SK-N-SH treated with all-trans-retinoic acid at 6 μM for 48 hours (cell line): ENCODE measurements around the gene MITF.

Source experiments
- ATAC-seq: fragments of 200-7000 bp; cut with Tn5 transposase; 3 replicates; pipeline ENCODE4 v1.9.1; 2020; ENCODE audit warnings: mild to moderate bottlenecking, moderate library complexity
- ARNTL ChIP-seq: fragments of 450-650 bp; formaldehyde crosslinking; IDR thresholded peaks from 2 replicates; pipeline ENCODE4 v1.5.0; 2020; ENCODE audit warnings: low read depth, mild to moderate bottlenecking, moderate library complexity, borderline replicate concordance
- BACH2 ChIP-seq: fragments of 250-450 bp; sonication (Bioruptor Pico); IDR thresholded peaks from 2 replicates; pipeline ENCODE4 v1.9.0; 2021; ENCODE audit warnings: mild to moderate bottlenecking, borderline replicate concordance
- CSDC2 ChIP-seq: fragments of 250-450 bp; sonication (Bioruptor Pico); IDR thresholded peaks from 2 replicates; pipeline ENCODE4 v1.5.0; 2020; ENCODE audit warnings: mild to moderate bottlenecking, moderate library complexity
- ESRRG ChIP-seq: fragments of 250-450 bp; sonication (Bioruptor Pico); IDR thresholded peaks from 2 replicates; pipeline ENCODE4 v1.6.1; 2021; ENCODE audit warnings: mild to moderate bottlenecking
- GLIS3 ChIP-seq: fragments of 250-450 bp; sonication (Bioruptor Pico); IDR thresholded peaks from 2 replicates; pipeline ENCODE4 v1.5.0; 2020; ENCODE audit warnings: mild to moderate bottlenecking, moderate library complexity
- ISL1 ChIP-seq: fragments of 250-450 bp; sonication (Bioruptor Pico); IDR thresholded peaks from 2 replicates; pipeline ENCODE4 v2.1.2; 2022; ENCODE audit warnings: mild to moderate bottlenecking, moderate library complexity
- OSR1 ChIP-seq: fragments of 250-450 bp; sonication (Bioruptor Pico); IDR thresholded peaks from 2 replicates; pipeline ENCODE4 v1.8.0; 2022; ENCODE audit warnings: moderate library complexity, mild to moderate bottlenecking, inconsistent platforms
- PPARA ChIP-seq: fragments of 250-450 bp; sonication (Bioruptor Pico); IDR thresholded peaks from 2 replicates; pipeline ENCODE4 v1.5.0; 2020; ENCODE audit warnings: mild to moderate bottlenecking, borderline replicate concordance
- SNAI2 ChIP-seq: fragments of 250-450 bp; sonication (Bioruptor Pico); IDR thresholded peaks from 2 replicates; pipeline ENCODE4 v1.5.0; 2020; ENCODE audit warnings: mild to moderate bottlenecking, moderate library complexity
- TCF4 ChIP-seq: fragments of 250-450 bp; sonication (Bioruptor Pico); IDR thresholded peaks from 2 replicates; pipeline ENCODE4 v1.8.0; 2021; ENCODE audit warnings: mild to moderate bottlenecking, moderate library complexity, borderline replicate concordance
- TOX ChIP-seq: fragments of 250-450 bp; sonication (Bioruptor Pico); IDR thresholded peaks from 2 replicates; pipeline ENCODE4 v1.8.0; 2021; ENCODE audit warnings: mild to moderate bottlenecking, moderate library complexity, borderline replicate concordance
- ZC3H10 ChIP-seq: fragments of 250-450 bp; sonication (Bioruptor Pico); IDR thresholded peaks from 2 replicates; pipeline ENCODE4 v1.5.1; 2021; ENCODE audit warnings: mild to moderate bottlenecking, moderate library complexity
- ZFP3 ChIP-seq: fragments of 250-450 bp; sonication (Bioruptor Pico); IDR thresholded peaks from 2 replicates; pipeline ENCODE4 v1.5.0; 2020; ENCODE audit warnings: mild to moderate bottlenecking, moderate library complexity
- ZFP30 ChIP-seq: fragments of 450-650 bp; formaldehyde crosslinking; IDR thresholded peaks from 2 replicates; pipeline ENCODE4 v1.5.0; 2022; ENCODE audit warnings: mild to moderate bottlenecking, moderate library complexity
- ZNF565 ChIP-seq: fragments of 450-650 bp; formaldehyde crosslinking; conservative IDR thresholded peaks from 2 replicates; pipeline ENCODE4 v1.5.0; 2020; ENCODE audit warnings: low read depth, mild to moderate bottlenecking, moderate library complexity
- ZNF70 ChIP-seq: fragments of 450-650 bp; formaldehyde crosslinking; IDR thresholded peaks from 2 replicates; pipeline ENCODE4 v1.5.0; 2020; ENCODE audit warnings: mild to moderate bottlenecking, moderate library complexity
- ZNF8 ChIP-seq: fragments of 450-650 bp; formaldehyde crosslinking; IDR thresholded peaks from 2 replicates; pipeline ENCODE4 v1.5.0; 2020; ENCODE audit warnings: mild to moderate bottlenecking, moderate library complexity
- TF ChIP-seq, protein P1 (sequence below): fragments of 250-450 bp; sonication (Bioruptor Pico); IDR thresholded peaks from 2 replicates; pipeline ENCODE4 v1.8.0; 2020; ENCODE audit warnings: mild to moderate bottlenecking, moderate library complexity, borderline replicate concordance
- TF ChIP-seq, protein P2 (sequence below): fragments of 250-450 bp; sonication (Bioruptor Pico); IDR thresholded peaks from 2 replicates; pipeline ENCODE4 v1.8.0; 2021; ENCODE audit warnings: low read depth, mild to moderate bottlenecking, moderate library complexity, borderline replicate concordance
- TF ChIP-seq, protein P3 (sequence below): fragments of 250-450 bp; sonication (Bioruptor Pico); IDR thresholded peaks from 2 replicates; pipeline ENCODE4 v1.5.0; 2020; ENCODE audit warnings: mild to moderate bottlenecking, moderate library complexity
- TF ChIP-seq, protein P4 (sequence below): fragments of 250-450 bp; sonication (Bioruptor Pico); IDR thresholded peaks from 2 replicates; pipeline ENCODE4 v1.5.1; 2021; ENCODE audit warnings: mild to moderate bottlenecking, moderate library complexity

Gene MITF

DNA sequence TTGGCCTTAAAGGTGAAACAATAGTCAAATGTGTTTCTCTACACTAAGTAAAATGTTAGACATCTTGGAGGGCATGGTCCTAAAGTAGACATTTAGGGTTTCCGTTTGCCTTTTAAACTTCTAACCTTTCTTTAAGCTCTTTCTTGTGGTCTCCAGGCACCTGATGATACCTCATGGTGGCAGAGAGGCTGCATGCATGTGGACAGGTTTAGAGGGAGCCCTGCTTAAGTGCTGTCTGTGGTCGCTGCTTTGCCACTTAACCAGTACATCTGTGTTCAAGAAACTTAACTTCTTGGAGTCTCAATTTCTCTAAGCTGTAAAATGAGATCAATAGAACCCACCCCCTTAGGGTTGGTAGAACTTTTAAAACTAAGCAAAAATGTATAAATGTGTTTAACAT is 6.2 kb downstream of the MITF start (continued):
- TF ChIP-seq, protein P1, sequence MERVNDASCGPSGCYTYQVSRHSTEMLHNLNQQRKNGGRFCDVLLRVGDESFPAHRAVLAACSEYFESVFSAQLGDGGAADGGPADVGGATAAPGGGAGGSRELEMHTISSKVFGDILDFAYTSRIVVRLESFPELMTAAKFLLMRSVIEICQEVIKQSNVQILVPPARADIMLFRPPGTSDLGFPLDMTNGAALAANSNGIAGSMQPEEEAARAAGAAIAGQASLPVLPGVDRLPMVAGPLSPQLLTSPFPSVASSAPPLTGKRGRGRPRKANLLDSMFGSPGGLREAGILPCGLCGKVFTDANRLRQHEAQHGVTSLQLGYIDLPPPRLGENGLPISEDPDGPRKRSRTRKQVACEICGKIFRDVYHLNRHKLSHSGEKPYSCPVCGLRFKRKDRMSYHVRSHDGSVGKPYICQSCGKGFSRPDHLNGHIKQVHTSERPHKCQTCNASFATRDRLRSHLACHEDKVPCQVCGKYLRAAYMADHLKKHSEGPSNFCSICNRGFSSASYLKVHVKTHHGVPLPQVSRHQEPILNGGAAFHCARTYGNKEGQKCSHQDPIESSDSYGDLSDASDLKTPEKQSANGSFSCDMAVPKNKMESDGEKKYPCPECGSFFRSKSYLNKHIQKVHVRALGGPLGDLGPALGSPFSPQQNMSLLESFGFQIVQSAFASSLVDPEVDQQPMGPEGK (CRISPR knock-in tag): no peak
- TF ChIP-seq ISL1 (CRISPR knock-in tag): no peak
- TF ChIP-seq GLIS3: no peak
- TF ChIP-seq TOX (CRISPR knock-in tag): no peak

DNA sequence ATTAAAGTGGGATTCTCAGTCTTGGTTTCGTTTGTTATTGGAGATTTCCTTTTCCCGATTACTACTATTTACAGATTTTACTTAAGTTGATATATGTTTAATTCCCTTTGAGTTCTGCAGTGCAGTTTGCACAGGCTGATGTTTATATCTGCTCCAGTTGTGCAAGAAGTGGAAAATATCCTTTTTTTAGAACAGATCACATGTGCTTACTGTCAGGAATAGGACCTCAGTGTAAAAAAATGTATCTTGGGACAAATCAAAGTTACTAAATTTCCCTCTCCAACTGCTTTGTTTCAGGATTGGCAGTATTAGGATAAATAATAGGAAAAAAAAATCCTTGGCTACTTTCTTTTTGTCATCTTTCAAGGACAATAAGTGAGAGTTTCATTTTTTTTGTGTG is 6.9 kb downstream of the MITF start:
- ATAC-seq: no peak
- TF ChIP-seq SNAI2 (CRISPR knock-in tag) (no peak), PPARA (no peak), ZNF8 (CRISPR knock-in tag) (no peak), GLIS3 (no peak), ISL1 (CRISPR knock-in tag) (no peak), OSR1 (CRISPR knock-in tag) (no peak), ZFP30 (no peak), ZNF70 (no peak), ZFP3 (no peak), BACH2 (CRISPR knock-in tag) (no peak), ARNTL (CRISPR knock-in tag) (no peak), TCF4 (CRISPR knock-in tag) (no peak), TOX (CRISPR knock-in tag) (no peak), ZC3H10 (CRISPR knock-in tag) (no peak), CSDC2 (CRISPR knock-in tag) (no peak), ZNF565 (CRISPR knock-in tag) (no peak)
- TF ChIP-seq, protein P1 (CRISPR knock-in tag): no peak
- TF ChIP-seq, protein P2, sequence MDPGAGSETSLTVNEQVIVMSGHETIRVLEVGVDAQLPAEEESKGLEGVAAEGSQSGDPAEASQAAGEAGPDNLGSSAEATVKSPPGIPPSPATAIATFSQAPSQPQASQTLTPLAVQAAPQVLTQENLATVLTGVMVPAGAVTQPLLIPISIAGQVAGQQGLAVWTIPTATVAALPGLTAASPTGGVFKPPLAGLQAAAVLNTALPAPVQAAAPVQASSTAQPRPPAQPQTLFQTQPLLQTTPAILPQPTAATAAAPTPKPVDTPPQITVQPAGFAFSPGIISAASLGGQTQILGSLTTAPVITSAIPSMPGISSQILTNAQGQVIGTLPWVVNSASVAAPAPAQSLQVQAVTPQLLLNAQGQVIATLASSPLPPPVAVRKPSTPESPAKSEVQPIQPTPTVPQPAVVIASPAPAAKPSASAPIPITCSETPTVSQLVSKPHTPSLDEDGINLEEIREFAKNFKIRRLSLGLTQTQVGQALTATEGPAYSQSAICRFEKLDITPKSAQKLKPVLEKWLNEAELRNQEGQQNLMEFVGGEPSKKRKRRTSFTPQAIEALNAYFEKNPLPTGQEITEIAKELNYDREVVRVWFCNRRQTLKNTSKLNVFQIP: no peak
- TF ChIP-seq, protein P3, sequence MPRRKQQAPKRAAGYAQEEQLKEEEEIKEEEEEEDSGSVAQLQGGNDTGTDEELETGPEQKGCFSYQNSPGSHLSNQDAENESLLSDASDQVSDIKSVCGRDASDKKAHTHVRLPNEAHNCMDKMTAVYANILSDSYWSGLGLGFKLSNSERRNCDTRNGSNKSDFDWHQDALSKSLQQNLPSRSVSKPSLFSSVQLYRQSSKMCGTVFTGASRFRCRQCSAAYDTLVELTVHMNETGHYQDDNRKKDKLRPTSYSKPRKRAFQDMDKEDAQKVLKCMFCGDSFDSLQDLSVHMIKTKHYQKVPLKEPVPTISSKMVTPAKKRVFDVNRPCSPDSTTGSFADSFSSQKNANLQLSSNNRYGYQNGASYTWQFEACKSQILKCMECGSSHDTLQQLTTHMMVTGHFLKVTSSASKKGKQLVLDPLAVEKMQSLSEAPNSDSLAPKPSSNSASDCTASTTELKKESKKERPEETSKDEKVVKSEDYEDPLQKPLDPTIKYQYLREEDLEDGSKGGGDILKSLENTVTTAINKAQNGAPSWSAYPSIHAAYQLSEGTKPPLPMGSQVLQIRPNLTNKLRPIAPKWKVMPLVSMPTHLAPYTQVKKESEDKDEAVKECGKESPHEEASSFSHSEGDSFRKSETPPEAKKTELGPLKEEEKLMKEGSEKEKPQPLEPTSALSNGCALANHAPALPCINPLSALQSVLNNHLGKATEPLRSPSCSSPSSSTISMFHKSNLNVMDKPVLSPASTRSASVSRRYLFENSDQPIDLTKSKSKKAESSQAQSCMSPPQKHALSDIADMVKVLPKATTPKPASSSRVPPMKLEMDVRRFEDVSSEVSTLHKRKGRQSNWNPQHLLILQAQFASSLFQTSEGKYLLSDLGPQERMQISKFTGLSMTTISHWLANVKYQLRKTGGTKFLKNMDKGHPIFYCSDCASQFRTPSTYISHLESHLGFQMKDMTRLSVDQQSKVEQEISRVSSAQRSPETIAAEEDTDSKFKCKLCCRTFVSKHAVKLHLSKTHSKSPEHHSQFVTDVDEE: no peak
- TF ChIP-seq, protein P4, sequence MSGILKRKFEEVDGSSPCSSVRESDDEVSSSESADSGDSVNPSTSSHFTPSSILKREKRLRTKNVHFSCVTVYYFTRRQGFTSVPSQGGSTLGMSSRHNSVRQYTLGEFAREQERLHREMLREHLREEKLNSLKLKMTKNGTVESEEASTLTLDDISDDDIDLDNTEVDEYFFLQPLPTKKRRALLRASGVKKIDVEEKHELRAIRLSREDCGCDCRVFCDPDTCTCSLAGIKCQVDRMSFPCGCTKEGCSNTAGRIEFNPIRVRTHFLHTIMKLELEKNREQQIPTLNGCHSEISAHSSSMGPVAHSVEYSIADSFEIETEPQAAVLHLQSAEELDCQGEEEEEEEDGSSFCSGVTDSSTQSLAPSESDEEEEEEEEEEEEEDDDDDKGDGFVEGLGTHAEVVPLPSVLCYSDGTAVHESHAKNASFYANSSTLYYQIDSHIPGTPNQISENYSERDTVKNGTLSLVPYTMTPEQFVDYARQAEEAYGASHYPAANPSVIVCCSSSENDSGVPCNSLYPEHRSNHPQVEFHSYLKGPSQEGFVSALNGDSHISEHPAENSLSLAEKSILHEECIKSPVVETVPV (CRISPR knock-in tag): no peak

DNA sequence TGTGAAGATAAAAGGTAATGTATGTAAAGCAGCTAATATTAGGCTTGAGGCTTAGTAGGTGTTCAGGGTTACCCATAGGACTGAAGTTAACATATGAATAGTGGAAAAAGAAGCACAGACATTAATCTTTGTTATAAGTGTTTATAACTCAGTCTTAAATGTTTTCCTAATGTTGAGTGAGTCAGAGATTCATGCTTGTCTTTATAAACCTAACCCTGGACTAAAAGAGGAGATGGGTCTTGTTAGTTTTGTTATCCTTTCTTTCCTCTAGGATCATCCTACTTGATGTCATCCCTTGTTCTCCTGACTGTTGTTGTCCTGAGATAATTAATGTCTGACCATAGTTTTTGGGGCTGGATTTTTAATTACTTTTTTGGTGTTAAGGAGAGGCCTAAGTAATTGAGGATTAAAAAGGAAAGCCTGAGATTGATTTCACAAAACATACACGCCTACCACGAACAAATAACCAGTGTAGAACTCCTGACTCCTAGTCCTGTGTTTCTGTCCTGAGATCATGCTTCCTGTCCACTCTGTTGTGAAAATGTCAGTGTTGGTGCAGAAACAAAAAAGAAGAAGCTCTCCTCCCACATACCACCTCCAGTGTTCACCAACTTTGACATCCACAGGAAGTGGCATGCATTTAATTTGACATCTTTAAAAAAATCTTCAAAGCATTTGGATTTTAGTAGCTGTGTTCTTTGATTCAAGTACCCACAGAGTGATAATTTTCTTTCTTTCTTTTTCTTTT is 8.4 kb downstream of the MITF start:
- ATAC-seq: no peak
- TF ChIP-seq TOX (CRISPR knock-in tag): no peak
- TF ChIP-seq GLIS3: no peak
- no peak for TF ChIP-seq ISL1 (CRISPR knock-in tag)
- TF ChIP-seq, protein P1 (CRISPR knock-in tag): no peak
- no peak for TF ChIP-seq TCF4 (CRISPR knock-in tag)
- no peak for TF ChIP-seq ESRRG
- no peak for TF ChIP-seq ZFP3
- TF ChIP-seq, protein P3: no peak
- TF ChIP-seq BACH2 (CRISPR knock-in tag): no peak
- no peak for TF ChIP-seq ZNF8 (CRISPR knock-in tag)
- TF ChIP-seq CSDC2 (CRISPR knock-in tag): no peak
